ENCODE measurements around the gene PSMB2. TPM values are rescaled to one million over a fixed set of nuclear protein-coding genes. Genes with fewer than 3 reads are reported as not detected.

The PSMB2 gene
- total and polyA plus RNA-seq, 2 of the 8 experiments (the other 6 are each of a cell fraction or from before 2014, with no cell fraction given) = 91.4 to 101 TPM

DNA sequence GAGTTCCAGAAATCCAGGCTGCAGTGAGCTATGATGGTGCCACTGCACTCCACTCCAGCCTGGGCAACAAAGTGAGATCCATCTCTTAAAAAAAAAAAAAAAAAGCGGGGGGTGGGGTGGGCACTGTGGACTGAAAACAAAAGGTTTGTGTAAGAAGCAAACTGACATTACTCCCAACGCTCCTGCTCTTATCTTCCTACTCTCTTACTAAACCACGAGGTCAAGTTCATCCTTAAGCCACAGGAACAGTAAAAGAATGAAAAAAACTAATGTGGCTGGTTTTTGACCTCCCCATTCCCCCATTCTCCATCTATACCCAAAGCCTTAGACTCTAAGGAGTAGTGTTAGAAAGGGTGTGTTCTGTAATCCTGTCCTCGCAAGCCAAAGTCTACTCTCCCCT, 37.4 kb downstream of the PSMB2 start:
- no peak overlapping the region for H2AFZ ChIP-seq (ENCODE audit: low read length)
- H4K8ac ChIP-seq (ENCODE audit: extremely low read depth, insufficient read depth, low read length) = no peak overlapping the region
- H2BK12ac ChIP-seq (ENCODE audit: low read depth, low read length) = no peak overlapping the region
- no peak overlapping the region for H4K5ac ChIP-seq (ENCODE audit: insufficient read length, low read depth, low read length)
- FAIRE-seq (no peak), DNase-seq (ENCODE audit: low read depth in 1 of 2, low spot score in 2 of 2) (peak in 1 of 2 experiments; percentile 6)
- no peak overlapping the region for H2BK5ac ChIP-seq (ENCODE audit: low read depth, low read length)
- no peak overlapping the region for H3K14ac ChIP-seq (ENCODE audit: insufficient read length)
- no peak overlapping the region for H2BK15ac ChIP-seq (ENCODE audit: low read length)
- no peaks in the 10 kb centered on the region for H3K9me3 ChIP-seq (ENCODE audit: insufficient read depth in 2 of 2, low read depth in 1 of 2, low read length in 1 of 2)
- H3K4me3 ChIP-seq (ENCODE audit: extremely low read depth in 1 of 4, insufficient read depth in 2 of 4, low read depth in 3 of 4, low read length in 4 of 4) = no peak overlapping the region
- no peak overlapping the region for H2BK120ac ChIP-seq (replicated peaks; ENCODE audit: low read depth, low read length)
- no peaks in the 10 kb centered on the region; the same call in 1 of the 2 replicates for H3K79me1 ChIP-seq (ENCODE audit: low read depth, low read length)
- H3K23me2 ChIP-seq (ENCODE audit: low read depth, low read length) = no peaks in the 10 kb centered on the region
- WGBS, 2 experiments (ENCODE audit: extremely low coverage in 1 of 2, insufficient coverage in 1 of 2, insufficient read length in 1 of 2, insufficient replicate concordance in 2 of 2, low coverage in 1 of 2, low lambda C conversion rate in 2 of 2, missing lambda C conversion rate in 1 of 2) = 77% methylated on average over 4 of the region's 4 CpGs; no CpG with 5 or more reads in 1 of the 2 experiments
- H3K23ac ChIP-seq (ENCODE audit: insufficient read length) = no peak overlapping the region
- no peak overlapping the region for H3K4ac ChIP-seq (replicated peaks; ENCODE audit: insufficient read length, low read depth, low read length)
- ChIA-PET CTCF (ENCODE audit: partially characterized antibody) (interaction anchor here (0.7 to 7.8 kb wide), 8 partner anchors 10 to 126 kb away, joined by 3 to 38 read pairs (median 4); no protein-coding TSS in a partner anchor), POLR2A (ENCODE audit: partially characterized antibody) (no interaction called here)
- H4K91ac ChIP-seq (replicated peaks; ENCODE audit: insufficient read length, low read length) = no peak overlapping the region
- no peak overlapping the region for H3K9ac ChIP-seq (replicated peaks in 1 of 4; ENCODE audit: extremely low read depth in 1 of 4, low read depth in 3 of 4, low read length in 3 of 4)
- H3K36me3 ChIP-seq (ENCODE audit: control insufficient read depth in 2 of 4, insufficient read depth in 4 of 4, low read length in 3 of 4) = peaks cover 3 to 47% (median 30%) of the 10 kb centered on the region in 4 experiments; a peak in 5 of 8 replicates
- H3K56ac ChIP-seq (replicated peaks; ENCODE audit: insufficient read length, low read depth, low read length) = no peak overlapping the region
- H4K20me1 ChIP-seq (replicated peaks in 1 of 2; ENCODE audit: control insufficient read depth in 1 of 2, insufficient read depth in 2 of 2, low read length in 2 of 2) = peaks cover 0 to 2% of the 10 kb centered on the region in 2 experiments
- no peak overlapping the region for H3K4me2 ChIP-seq (ENCODE audit: insufficient read depth in 1 of 2, low read depth in 2 of 2, low read length in 2 of 2)
- H2BK20ac ChIP-seq (ENCODE audit: low read length) = no peak overlapping the region
- H3K27me3 ChIP-seq (replicated peaks in 1 of 4; ENCODE audit: control insufficient read depth in 3 of 4, extremely low read depth in 1 of 4, insufficient read depth in 3 of 4, low read length in 3 of 4) = no peaks in the 10 kb centered on the region
- no peaks in the 10 kb centered on the region for H3K4me1 ChIP-seq (replicated peaks in 1 of 4; ENCODE audit: control insufficient read depth in 3 of 4, insufficient read depth in 4 of 4, low read length in 3 of 4)
- no peak overlapping the region for H2AK5ac ChIP-seq (ENCODE audit: low read depth, low read length)
- peaks cover 0 to 13% of the 10 kb centered on the region in 2 experiments; a peak in 2 of 4 replicates for H3K79me2 ChIP-seq (ENCODE audit: control insufficient read depth in 1 of 2, insufficient read depth in 2 of 2, low read length in 2 of 2)
- H3K27ac ChIP-seq (ENCODE audit: low read depth, low read length) = no peak overlapping the region
- H3K18ac ChIP-seq (ENCODE audit: extremely low read depth, low read length) = no peak overlapping the region
- TF ChIP-seq BCL11A (IDR thresholded peaks at IDR 0.05; ENCODE audit: low read depth in 2 of 2, low read length in 2 of 2) = no peak

Measured in H1 (cell line).